HG03060 (cell line): ENCODE measurements around the gene ASCL3.
"Not testable (repeated sequence)": the region's sequence is repeated elsewhere in the genome, so short reads cannot be mapped to it uniquely, and the experiment has no call there.

ENCODE experiments used
- ATAC-seq: cut with Tn5 transposase; IDR thresholded peaks from one replicate; pipeline ENCODE4 v1.9.1; 2021; ENCODE audit warnings: low read depth, moderate number of reproducible peaks; ENCODE audit not compliant: unreplicated experiment

The ASCL3 gene

DNA sequence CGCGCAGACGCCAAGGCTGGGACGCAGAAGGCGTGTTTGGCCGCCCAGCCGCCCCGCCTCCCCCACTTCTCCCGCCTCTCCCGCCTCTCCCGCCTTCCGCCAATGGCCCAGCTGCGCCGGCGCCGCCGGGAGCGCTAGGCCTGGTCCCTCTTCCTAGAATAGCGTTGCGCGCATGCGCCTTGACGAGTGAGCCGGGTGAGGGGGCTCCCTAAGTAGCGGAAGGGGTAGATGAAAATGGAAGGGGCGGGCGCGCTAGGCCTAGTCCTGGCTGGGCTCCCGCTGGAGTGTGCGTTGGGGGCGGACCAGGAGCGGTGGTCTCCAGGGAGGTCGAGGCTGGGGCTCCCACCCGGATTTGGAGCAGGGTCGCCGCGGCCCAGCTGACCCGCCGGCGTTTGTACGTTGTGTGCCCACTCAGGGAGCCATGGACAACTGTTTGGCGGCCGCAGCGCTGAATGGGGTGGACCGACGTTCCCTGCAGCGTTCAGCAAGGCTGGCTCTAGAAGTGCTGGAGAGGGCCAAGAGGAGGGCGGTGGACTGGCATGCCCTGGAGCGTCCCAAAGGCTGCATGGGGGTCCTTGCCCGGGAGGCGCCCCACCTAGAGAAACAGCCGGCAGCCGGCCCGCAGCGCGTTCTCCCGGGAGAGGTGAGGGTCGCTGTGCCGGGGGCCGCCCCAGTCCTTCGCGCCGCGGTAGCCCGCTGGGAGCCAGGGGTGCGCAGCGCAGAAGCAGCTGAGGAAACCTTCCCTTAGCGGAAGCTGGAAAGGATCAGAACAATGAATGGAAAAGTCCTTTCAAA lies 31.6 kb downstream of the ASCL3 start, which contains the start of gene AKIP1:
TSS of gene AKIP1 (plus strand) at position 161 of the 795 bp plus-strand sequence. CDS start at position 422, 261 bp downstream.
- ATAC-seq, result no peak

DNA sequence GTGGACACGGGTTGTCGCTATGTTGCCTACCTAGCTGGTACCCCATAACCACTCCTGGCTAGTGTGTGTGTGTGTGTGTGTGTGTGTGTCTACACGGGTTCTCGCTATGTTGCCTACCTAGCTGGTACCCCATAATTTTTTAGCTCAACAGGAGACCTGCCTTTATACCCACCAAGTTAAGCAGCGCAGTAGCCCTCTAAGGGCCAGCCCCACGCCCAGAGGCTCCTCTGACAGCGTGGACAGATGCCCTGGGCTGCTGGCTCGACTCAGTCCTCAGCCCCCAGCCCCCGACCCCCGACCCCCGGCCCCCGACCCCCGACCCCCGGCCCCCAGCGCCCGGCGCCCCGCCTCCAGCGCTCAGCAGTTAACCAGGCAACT lies 32.2 kb downstream of the ASCL3 start:
- ATAC-seq, result no peak

- no peak for ATAC-seq
Measured at GRCh38 chr11:8908099-8908498, 34.7 kb downstream of the ASCL3 start.

GRCh38 chr11:8907116-8907515 lies 35.7 kb downstream of the ASCL3 start:
- no peak for ATAC-seq

- no peak for ATAC-seq
Measured at GRCh38 chr11:8905528-8906165, 37.2 kb downstream of the ASCL3 start.

DNA sequence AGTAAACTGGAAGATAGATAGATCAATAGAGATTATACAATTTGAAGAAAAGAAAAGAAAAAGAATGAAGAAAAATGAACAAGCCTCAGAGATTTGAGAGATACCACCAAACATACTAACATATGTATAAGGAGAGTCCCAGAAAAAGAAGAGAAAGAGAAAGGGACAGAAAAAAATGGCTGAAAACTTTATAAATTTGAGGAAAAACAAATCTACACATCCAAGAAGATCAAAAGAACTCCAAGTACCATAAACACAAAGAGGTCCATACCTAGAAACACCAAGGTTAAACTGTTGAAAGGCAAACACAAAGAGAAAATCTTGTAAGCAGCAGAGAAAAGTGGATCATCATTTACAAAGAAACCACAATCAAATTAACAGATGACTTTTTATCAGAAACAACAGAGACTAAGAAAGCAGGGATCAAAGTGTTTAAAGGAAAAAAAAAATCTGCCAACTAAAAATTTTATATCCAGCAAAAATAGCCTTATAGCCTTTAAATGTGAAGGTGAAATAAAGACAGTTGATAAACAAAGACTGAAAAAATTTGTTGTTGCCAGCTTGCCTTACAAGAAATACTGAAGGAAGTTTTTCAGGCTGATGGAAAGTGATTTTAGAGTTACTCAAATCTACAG lies 43.6 kb downstream of the ASCL3 start:
- ATAC-seq, result no peak

DNA sequence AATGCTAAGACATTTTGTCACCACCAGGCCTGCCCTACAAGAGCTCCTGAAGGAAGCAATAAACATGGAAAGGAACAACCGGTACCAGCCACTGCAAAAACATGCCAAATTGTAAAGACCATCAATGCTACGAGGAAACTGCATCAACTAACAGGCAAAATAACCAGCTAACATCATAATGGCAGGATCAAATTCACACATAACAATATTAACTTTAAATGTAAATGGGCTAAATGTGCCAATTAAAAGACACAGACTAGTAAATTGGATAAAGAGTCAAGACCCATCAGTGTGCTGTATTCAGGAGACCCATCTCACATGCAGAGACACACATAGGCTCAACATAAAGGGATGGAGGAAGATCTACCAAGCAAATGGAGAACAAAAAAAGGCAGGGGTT lies 51.6 kb downstream of the ASCL3 start:
- ATAC-seq, result not testable (repeated sequence)
